GM19467 (cell line): ENCODE measurements around the gene RAB36.
"Not testable (repeated sequence)": the region's sequence is repeated elsewhere in the genome, so short reads cannot be mapped to it uniquely, and the experiment has no call there.

Experiments used
- ATAC-seq: cut with Tn5 transposase; IDR thresholded peaks from one replicate; pipeline ENCODE4 v1.9.1; 2021; ENCODE audit warnings: mild to moderate bottlenecking, moderate library complexity; ENCODE audit not compliant: unreplicated experiment

Gene RAB36

DNA sequence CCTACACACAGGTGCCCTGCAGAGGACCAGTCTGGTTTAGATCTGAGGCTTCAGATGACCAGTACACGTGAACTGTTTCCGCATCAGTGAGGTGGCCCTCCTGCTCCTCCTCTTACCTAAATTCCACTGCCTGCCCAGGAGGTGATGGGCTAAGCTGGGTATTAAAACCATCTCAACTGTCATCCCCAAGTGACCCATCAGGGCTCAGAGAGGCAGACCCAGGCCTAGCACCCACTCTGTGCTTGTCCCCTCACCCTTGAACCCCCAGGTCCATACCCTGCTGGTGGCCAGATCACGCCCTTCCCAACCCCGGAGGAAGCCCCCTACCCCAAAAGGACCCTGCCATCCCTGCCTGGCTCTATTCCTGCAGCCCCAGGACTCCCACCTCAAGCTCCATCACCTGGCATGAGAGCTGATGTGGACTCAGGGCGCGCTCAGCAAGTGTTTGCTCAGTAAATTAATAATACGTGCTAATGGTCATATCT, 24.8 kb upstream of the RAB36 start:
- ATAC-seq = no peak

DNA sequence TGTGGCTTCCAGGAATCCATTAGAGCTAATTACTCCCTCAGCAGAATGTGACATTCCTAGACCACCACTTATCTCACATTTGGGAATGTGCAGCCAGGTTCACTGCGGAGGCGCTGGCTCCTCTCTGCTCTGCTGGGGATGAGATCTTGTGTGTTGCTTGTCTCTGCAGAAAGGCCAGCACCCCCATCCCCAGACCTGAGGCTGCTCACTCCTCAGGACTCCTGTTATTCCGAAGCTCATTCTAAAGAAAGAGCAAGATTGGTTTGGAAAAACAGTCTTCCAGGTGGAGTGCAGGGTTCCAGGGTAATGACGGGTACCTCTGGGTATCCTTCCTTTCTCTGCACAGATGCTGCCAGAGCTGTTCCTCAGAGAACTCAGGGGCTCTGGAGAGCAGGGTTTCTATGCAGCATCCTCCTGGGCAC, 24.3 kb upstream of the RAB36 start:
- ATAC-seq = no peak

- ATAC-seq = no peak
Observed at GRCh38 chr22:23121424-23121823, 23.9 kb upstream of the RAB36 start.

- no peak for ATAC-seq
Observed at GRCh38 chr22:23122216-23122957, 22.9 kb upstream of the RAB36 start.

DNA sequence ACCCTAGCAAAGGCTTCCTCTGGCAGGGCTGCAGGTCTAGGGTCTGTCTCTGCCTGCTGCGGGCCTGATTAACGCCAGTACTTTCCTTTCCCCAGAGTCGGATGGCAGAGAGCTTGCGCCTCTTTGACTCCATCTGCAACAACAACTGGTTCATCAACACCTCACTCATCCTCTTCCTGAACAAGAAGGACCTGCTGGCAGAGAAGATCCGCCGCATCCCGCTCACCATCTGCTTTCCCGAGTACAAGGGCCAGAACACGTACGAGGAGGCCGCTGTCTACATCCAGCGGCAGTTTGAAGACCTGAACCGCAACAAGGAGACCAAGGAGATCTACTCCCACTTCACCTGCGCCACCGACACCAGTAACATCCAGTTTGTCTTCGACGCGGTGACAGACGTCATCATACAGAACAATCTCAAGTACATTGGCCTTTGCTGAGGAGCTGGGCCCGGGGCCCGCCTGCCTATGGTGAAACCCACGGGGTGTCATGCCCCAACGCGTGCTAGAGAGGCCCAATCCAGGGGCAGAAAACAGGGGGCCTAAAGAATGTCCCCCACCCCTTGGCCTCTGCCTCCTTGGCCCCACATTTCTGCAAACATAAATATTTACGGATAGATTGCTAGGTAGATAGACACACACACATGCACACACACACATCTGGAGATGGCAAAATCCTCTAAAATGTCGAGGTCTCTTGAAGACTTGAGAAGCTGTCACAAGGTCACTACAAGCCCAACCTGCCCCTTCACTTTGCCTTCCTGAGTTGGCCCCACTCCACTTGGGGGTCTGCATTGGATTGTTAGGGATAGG, 22.1 kb upstream of the RAB36 start:
- ATAC-seq = no peak

GRCh38 chr22:23123804-23124254, 21.4 kb upstream of the RAB36 start:
- ATAC-seq = no peak

DNA sequence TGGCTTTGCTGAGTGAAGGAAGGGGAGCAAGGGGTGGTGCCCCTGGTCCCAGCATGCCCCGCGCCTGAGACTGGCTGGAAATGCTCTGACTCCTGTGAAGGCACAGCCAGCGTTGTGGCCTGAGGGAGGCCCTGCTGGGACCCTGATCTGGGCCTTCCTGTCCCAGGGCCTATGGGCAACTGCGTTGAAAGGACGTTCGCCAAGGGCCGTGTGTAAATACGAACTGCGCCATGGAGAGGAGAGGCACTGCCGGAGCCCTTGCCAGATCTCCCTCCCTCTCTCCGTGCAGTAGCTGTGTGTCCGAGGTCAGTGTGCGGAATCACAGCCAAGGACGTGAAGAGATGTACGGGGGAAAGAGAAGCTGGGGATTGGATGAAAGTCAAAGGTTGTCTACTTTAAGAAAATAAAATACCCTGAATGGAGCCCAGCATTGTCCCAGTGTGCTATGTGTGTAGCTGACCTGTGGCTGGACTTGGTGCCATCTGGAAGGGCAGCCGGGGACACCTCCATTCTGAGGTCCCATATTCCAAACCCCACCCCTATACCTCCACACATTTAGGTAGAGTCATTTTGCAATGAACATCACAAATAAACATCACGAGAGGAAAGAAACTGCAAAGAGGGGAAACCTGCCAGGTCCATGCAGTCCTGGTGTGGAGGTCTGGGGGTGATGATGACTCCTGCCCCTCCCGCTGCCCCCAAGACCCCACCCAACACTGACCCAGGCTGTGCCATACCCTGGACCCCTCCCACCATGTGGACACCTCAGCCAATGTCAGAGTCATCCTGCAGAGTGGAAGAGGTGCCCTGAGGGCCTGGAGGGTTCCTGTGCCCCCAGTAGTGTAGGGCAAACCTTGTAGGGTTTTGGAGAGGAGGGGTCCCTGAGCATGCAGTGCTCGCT, 20.4 kb upstream of the RAB36 start:
- no peak for ATAC-seq

DNA sequence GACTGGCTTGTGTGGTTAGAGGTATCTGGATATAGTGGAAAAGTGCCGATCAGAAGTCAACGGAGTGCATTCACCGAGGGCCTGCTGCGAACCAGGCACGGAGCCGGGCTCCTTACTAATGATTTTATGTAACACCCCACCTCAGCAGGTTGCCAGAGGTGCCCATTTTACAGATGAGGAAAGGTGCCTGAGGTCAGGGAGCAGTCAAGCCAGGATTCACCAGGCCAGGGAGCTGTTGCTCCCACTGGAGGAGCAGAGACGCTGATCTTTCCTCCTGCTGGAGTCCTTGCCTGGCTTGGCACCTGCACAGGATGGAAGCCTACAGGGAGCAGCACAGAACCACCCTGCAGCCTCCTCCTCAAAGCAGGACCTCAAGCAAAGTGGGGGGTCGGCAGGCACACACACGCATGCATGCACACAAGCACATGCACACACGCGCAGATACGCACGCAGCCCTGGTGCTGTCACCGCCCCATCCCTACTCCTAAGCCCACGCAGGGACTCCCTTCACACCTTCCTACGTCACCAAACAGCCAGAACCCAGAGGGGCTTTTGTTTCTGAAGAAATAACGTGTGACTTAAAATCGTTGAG, 19.7 kb upstream of the RAB36 start:
- no peak for ATAC-seq

GRCh38 chr22:23126165-23127054, 18.9 kb upstream of the RAB36 start:
- no peak for ATAC-seq

DNA sequence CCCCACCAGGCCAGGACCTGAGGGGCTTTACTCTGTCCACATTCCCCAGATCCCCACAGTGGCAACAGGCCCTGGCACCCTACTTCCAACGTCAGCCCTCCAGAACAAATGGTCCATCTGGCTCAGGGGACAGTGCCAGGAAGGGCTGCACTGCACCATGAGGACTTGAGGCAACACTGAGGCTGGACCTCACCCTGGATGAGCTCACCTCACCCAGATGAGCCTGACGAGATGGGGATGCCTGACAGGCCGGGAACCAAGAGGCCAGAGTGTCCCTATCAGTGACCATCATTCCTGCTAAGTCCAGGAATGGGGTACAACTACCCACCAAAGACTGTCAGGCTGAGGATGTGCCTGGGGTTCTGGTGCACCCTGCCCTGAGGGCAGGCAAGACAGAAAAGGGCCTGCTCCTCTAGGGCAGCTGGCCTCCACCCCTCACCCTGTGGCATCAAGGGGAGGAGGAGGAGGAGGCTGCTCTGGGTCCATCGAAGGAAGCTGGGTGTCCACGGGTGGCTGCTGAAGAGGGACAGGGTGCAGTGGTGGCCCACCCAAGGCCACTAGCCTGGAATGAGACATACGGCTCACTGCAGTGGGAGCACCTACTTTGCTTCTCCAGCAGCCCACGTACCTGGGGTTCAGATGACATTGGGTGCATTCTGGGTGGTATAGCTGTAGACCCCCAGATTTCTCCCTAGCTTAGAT, 18.1 kb upstream of the RAB36 start:
- no peak for ATAC-seq

- no peak for ATAC-seq
Observed at GRCh38 chr22:23127788-23128187, 17.5 kb upstream of the RAB36 start.

DNA sequence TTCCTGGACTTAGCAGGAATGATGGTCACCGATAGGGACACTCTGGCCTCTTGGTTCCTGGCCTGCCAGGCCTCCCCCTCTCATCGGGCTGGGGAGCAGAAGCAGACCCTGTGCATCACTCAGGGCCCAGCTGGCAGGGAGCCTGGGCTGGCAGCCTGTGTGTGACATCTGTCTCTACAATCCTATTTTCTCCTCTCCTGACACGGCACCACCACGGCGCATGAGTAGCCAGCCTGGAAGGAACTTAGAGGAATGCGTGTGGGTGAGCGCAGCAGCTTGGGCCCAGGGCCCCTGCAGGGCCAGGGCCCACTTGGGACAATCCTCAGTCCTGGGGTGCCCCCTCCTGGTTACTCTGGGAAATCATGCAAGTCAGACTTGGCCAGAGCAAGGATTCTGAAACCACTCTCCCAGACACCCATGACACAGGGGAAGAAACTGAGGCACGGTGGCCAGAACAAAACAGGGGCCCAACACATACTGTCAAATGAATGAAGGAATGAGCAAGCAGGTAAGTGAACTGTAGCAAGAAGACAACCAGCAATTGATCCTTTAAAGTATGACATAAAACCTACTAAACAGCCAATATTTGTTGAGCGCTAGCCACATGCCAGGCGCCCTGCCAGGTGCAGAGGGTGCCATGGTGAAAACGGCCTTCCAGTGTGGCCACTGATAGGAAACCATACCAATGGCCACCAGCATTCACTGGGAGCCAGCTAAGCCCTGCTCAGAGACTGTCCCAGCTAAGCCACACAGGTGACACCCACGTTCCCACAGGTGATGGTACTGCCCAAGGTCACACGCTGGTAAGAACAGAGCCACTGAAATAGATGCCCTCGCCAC, 16.8 kb upstream of the RAB36 start:
- ATAC-seq = no peak

DNA sequence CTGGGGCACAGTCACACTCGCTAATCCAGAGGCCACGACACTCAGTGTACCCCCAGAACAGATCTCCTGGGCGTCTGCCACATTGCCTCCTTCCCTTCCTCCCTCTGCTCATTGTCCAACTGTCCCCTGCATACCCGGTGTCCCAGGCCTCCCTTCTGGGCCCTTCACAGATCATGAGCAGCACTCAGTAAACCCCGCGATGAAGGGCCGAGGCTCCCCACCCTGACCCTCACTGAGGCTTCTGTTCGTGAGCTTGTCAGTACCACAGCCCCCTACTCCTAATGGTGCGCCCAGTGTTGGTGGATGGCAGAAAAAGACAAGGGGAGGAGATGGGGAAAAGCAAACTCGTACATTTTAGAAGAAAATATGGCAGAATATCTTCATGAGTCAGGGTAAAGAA, 16.1 kb upstream of the RAB36 start:
- no peak for ATAC-seq

DNA sequence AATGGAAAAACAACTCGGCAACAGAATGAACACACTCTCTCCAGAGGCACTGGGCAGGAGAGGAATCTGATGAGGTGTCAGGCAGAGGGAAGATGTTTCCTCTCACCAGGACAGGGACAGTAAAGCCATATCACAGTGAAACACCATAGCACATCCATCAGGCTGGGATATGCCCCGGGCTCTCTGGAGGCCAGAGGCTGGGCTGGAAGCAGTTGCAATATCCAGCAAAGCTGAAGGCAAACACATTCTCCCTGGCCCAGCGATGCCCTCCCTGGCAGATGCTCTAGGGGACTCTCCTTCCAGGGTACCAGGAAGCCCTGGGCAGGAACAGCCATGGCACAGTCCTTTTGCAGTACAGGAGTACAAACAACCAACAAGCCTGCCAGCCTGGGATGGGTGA, 14.6 kb upstream of the RAB36 start:
- ATAC-seq = no peak

DNA sequence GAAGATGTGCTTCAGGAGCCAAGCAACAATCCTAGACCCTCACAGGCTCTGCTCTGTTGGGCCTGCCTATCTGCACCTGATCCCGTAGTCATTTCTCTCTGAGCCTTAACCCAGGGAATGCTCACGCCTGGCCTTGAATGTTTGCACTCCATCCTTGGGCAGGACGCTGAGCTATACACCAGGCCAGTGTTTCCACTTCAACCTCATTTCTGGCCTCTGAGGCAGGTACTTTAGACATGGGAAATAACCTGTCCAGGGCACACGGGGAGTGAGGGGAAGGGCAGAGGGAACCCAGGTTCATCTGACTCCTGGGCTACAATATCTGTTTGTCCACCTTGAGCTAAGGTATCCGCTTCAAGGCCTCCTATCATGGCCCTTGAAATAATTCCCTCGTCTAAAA, 13.3 kb upstream of the RAB36 start:
- ATAC-seq = no peak

DNA sequence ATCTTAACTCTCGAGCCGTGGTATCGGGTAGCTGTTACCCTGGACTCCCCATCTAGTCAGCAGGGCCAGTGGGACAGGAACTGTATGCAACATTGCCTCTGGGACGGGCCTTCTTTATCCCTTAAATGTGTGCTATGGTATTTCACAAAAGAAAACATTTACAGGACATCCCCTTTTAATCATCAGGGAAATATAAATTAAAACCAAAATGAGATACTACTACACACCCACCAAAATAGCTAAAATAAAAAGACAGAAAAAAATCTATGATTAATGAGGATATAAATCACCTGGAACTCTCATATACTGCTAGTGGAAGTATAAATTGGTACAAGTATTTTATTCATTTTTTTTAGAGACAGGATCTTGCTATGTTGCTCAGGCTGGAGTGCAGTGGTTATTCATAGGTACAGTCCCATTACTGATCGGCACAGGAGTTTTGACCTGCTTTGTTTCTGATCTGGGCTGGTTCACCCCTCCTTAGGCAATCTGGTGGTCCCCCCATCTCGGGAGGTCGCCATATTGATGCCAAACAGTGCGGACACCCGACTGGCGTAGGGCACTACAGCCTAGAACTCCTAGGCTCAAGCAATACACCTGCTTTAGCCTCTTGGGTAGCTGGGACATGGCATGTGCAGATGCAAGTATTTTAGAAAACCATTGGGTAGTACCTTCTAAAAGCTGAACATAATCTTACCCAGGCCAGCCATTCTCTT, 12.7 kb upstream of the RAB36 start:
- no peak for ATAC-seq

GRCh38 chr22:23133922-23134321, 11.4 kb upstream of the RAB36 start:
- no peak for ATAC-seq

GRCh38 chr22:23136991-23137390, 8.3 kb upstream of the RAB36 start:
- not testable (repeated sequence) for ATAC-seq
